NCI-H1417 (cell line): ENCODE measurements around the gene SIAH3.
A peak's percentile ranks its signal among the peaks of the same experiment; 100 is the strongest.

Experiments
- DNase-seq, 3 experiments: peaks; one replicate each; lab custom pipeline; 2025; lab: John Stamatoyannopoulos, UW

Gene SIAH3

GRCh38 chr13:45863709-45864590, 12.4 kb upstream of the SIAH3 start:
- peak; percentile 8 to 71 (median 37) for DNase-seq

GRCh38 chr13:45861322-45861721, 9.8 kb upstream of the SIAH3 start:
- no peak for DNase-seq

DNA sequence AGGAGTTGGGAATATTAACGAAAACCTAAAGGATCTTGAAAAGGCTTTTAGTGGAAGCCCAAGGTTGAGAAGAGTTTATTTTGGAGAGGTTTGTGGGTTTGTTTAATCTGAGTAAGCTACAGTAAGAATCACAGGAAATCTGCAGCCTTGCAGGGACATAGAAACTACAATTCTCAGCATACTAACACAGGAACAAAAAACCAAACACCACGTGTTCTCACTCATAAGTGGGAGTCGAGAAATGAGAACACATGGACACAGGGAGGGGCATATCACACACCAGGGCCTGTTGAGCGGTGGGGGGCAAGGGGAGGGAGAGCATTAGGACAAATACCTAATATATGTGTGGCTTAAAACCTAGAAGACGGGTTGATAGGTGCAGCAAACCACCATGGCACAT, 8.7 kb upstream of the SIAH3 start:
- no peak for DNase-seq

GRCh38 chr13:45859705-45860104, 8.2 kb upstream of the SIAH3 start:
- no peak for DNase-seq

- no peak for DNase-seq
Measured at GRCh38 chr13:45852494-45852893, 941 bp upstream of the SIAH3 start.

DNA sequence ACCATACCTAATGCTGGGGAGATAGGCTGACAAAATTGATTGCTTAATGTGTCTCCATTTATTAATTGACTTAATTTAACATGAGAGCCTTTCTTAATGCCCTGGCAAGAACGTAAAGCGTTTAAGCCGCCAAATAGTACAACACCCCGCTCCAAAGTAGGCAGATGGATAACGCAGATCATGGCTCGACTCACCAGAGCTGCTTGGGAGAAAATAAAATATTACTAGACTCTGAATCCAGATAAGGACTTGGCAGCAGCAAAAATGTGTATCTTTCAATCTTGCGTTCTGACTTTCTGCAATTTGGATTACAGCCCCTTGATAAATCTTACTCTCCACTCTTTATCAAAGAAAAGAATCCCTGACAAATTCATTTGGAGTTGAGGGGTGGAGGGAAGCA, 403 bp upstream of the SIAH3 start:
- DNase-seq = no peak

- DNase-seq = peak in 2 of 3 experiments; percentile 25 to 51
Measured at GRCh38 chr13:45850027-45850613, 1.4 kb downstream of the SIAH3 start.

GRCh38 chr13:45849408-45849807, 2.1 kb downstream of the SIAH3 start:
- no peak for DNase-seq

DNA sequence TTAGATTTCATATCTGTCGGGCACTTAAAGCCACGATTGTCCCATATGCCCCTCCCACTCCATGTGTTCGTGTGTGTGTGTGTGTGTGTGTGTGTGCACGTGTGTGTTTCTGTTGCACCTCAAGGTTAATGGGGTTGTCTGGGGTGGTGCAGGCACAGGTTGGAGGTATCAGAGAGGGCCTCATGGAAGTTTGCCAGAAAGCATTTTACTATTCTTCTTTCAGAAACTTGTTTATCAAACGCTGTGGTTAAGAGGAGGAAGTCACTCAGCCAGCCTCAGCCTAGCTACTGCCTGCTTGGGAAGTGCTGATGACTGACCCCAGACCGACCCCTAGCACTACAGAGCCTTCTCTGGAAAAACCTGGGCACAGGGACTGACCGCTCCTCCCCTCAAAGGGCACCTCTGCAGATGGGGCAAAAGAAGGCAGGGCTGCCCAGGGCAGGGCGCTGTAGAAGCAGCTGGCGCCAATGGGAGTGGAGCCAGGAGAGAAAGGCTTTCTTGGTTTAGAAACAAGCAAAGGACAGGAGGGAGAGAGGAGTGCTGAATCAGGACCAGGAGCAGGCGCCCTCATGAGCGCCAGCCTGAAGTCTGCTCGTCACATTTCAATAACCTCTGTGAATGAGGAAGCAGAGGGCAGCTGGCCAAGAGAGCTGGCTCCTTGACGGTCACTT, 3.9 kb downstream of the SIAH3 start:
- DNase-seq = peak in 1 of 3 experiments; percentile 64

GRCh38 chr13:45846681-45847080, 4.9 kb downstream of the SIAH3 start:
- DNase-seq = no peak

DNA sequence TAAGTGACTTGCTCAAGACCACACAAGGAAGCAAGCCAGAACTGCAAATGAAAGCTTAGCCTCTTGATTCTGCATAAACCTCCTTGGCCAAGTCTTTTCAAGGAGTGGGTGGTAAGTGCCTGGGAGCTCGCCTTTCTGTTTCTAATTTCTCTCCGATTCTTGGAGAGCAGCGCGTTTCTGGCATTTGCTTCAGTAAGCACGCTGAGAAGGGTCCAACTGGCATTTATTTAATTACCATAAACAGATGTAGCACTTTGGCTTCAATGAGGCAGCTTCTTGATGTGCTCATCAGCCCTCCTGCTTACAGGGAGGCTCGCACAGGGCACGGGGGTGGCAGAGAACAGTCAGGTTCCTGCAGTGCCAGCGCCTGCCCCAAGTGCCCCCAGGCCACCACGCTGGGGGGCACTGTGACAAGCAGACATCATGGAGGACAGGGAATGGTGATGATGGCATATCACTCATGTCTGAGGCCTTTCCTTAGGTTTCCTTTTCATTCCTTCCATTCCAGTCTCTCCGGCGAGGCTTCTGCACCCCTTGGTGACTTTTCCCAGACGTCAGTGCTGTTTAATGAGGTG, 13.3 kb downstream of the SIAH3 start:
- DNase-seq = peak in 1 of 3 experiments; percentile 25

DNA sequence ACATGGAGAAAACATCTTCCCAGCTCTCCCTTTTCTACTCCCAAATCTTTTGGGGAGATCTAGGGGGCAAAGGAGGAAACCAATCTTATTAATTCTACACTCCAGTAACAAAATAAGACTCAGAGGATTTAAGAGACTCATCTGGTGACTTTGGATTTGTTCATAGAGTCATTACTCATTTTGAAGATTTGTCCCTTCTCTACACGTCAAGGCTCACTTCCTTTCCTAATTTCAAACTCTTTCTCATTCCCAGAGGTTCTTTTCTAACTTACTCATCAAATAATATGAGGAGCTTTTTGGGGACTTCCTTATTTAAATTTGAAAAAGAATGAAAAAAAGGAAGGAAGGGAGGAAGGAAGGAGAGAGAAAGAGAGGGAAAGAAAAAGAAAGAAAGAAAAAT, 14.4 kb downstream of the SIAH3 start:
- no peak for DNase-seq

- no peak for DNase-seq
Measured at GRCh38 chr13:45834411-45834994, 17.1 kb downstream of the SIAH3 start.

- no peak for DNase-seq
Measured at GRCh38 chr13:45833663-45834375, 17.7 kb downstream of the SIAH3 start.

GRCh38 chr13:45833242-45833641, 18.3 kb downstream of the SIAH3 start:
- no peak for DNase-seq

- DNase-seq = no peak
Measured at GRCh38 chr13:45831851-45832250, 19.7 kb downstream of the SIAH3 start.

- DNase-seq = no peak
Measured at GRCh38 chr13:45830121-45830520, 21.4 kb downstream of the SIAH3 start.

DNA sequence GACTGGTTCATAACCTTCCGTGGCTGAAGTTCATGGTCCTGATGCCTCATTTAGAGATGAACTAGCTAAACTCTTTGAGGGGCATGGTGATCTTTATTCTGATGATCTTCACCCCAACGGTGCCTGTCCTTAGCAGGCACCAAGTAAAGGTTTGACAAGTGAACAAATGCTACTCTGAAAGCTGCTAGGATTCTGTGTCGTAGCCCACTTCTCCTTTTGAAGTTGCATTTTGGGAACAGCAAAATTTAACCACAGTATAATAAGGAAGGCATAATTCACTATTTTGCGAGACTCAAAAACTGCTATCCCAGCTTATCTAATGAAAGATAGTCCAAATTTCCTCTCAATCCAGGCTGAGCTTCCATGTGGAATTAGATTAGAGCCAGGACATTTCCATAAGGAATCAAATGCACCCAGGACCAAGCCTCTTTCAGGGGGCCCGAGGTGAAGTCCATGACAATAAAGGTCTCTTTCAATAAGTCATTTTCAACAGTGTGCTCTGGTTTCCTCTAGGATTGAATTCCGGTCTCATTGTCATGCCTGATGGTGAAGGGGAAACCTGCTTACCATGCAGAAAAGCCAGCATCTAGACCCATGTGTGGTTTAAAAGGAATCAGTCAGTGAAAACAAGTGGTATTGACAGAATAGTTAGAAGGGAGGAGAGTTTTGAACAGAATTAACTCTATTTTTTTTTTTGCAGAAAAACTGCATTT, 23.1 kb downstream of the SIAH3 start:
- DNase-seq = no peak

- no peak for DNase-seq
Measured at GRCh38 chr13:45827318-45827717, 24.2 kb downstream of the SIAH3 start.

DNA sequence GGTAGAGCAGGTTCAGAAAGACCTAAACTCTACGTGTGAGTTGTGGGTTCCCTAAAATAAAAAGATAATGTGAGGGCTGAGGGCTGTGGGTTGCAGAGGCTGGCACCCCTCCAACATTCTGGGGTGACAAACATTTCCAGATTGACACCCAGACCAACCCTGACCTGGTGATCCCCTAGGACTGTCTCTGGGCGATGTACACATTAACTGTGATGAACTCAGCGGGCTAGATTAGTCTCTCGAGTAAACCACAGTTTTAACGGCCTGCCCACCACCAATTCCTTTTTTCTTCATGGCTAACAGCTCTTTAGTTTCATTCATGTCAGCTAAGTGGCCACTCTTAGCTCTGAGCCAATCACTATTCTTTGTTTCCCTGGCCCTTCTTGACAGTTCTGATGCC, 24.8 kb downstream of the SIAH3 start:
- peak in 1 of 3 experiments; percentile 77 for DNase-seq

- no peak for DNase-seq
Measured at GRCh38 chr13:45825387-45825650, 26.2 kb downstream of the SIAH3 start.
